Esophagus muscularis mucosa (tissue), 4 donors: ENCODE measurements around the gene ALDH1L2. TPM values are rescaled to one million over a fixed set of nuclear protein-coding genes. Genes with fewer than 3 reads are reported as not detected.

Source experiments
- DNase-seq: peaks from one replicate; pipeline ENCODE4 v3.0.0-alpha.2; 2017; ENCODE audit errors: extremely low spot score
- H3K27ac ChIP-seq, 4 donors: fragments of 200-600 bp; sonication (generic); replicated peaks in 1 of 4; 1 replicate in 3 of 4; 2 replicates in 1 of 4; pipeline ENCODE4 v1.5.1; 2016 to 2019; ENCODE audit warnings: mild to moderate bottlenecking in 1 of 4
- H3K27me3 ChIP-seq, 4 donors: fragments of 200-600 bp; sonication (generic); one replicate each; pipeline versions ENCODE4 v1.5.1 to v1.6.0; 2016 to 2019
- H3K36me3 ChIP-seq, 4 donors: fragments of 200-600 bp; sonication (generic); one replicate each; pipeline ENCODE4 v1.5.1; 2016 to 2019
- H3K4me1 ChIP-seq, 4 donors: fragments of 200-600 bp; sonication (generic); one replicate each; pipeline ENCODE4 v1.5.1; 2016 to 2019
- H3K4me3 ChIP-seq, 4 donors: fragments of 200-600 bp; sonication (generic); 1 replicate in 2 of 4; 2 replicates in 2 of 4; pipeline ENCODE4 v1.5.1; 2016 to 2019; ENCODE audit warnings: mild to moderate bottlenecking in 4 of 4, moderate library complexity in 1 of 4
- H3K9me3 ChIP-seq, 4 donors: fragments of 200-600 bp; sonication (generic); 1 replicate in 3 of 4; 2 replicates in 1 of 4; pipeline ENCODE4 v1.5.1; 2016 to 2019
- CTCF ChIP-seq, 3 experiments: fragments of 200-600 bp in 2 of 3; fragments of 450-650 bp in 1 of 3; sonication (generic) in 2 of 3; IDR thresholded peaks; one replicate each; pipeline ENCODE4 v1.5.1; 2017 to 2019; ENCODE audit warnings: antibody characterized with exemption in 3 of 3, mild to moderate bottlenecking in 2 of 3, moderate library complexity in 1 of 3
- EP300 ChIP-seq: sonication (generic); formaldehyde crosslinking; IDR thresholded peaks from one replicate; pipeline ENCODE4 v1.6.1; 2017; ENCODE audit warnings: antibody characterized with exemption
- POLR2A ChIP-seq: fragments of 450-650 bp; IDR thresholded peaks from one replicate; pipeline ENCODE4 v1.6.1; 2017; ENCODE audit warnings: antibody characterized with exemption, moderate library complexity, mild to moderate bottlenecking, low read depth
- POLR2AphosphoS5 ChIP-seq, 2 donors: sonication (generic); formaldehyde crosslinking; IDR thresholded peaks; one replicate each; pipeline ENCODE4 v1.6.1; 2017; ENCODE audit warnings: antibody characterized with exemption in 2 of 2
- WGBS: methylation state at CpG from one replicate; pipeline ENCODE4 v1.1.5; 2018; 5-methylcytosine and 5-hydroxymethylcytosine counted together
- intact Hi-C: fragments of 100-400 bp; cut with DNase I; formaldehyde crosslinking; loops from one replicate; pipeline ENCODE4 v1.15.1; 2023
- total RNA-seq, 4 donors: library from RNA; depleted of rRNA; stranded (reverse); fragments of >200 nt; gene quantifications; one replicate each; pipeline versions ENCODE4 v1.1.0 to v1.2.1, GENCODE V29; 2016

ALDH1L2 gene
- total RNA-seq, 4 donors from 2014 or later = 2.3 to 10.4 (median 5.2) TPM

GRCh38 chr12:105030820-105031807 lies 53.1 kb downstream of the ALDH1L2 start:
- no peak for DNase-seq
- TF ChIP-seq EP300 (no peak), POLR2A (no peak), CTCF (IDR thresholded peaks at IDR 0.05) (no peak), POLR2AphosphoS5 (IDR thresholded peaks at IDR 0.05) (no peak)
- peaks cover 5 to 39% (median 11%) of the 10 kb centered on the region in 4 donors for H3K4me1 ChIP-seq
- no peak overlapping the region for H3K4me3 ChIP-seq
- no peaks in the 10 kb centered on the region for H3K27me3 ChIP-seq
- no peaks in the 10 kb centered on the region for H3K9me3 ChIP-seq
- intact Hi-C loops = no loop called here
- H3K27ac ChIP-seq = peak overlapping the region in 1 of 4 donors; percentile 4
- peaks cover 0 to 14% (median 5%) of the 10 kb centered on the region in 4 donors for H3K36me3 ChIP-seq
- WGBS = 87% methylated on average over 9 of the region's 9 CpGs

GRCh38 chr12:105026411-105026810 lies 57.8 kb downstream of the ALDH1L2 start:
- intact Hi-C loops = no loop called here
- TF ChIP-seq POLR2AphosphoS5 (IDR thresholded peaks at IDR 0.05) = no peak
- no peak for TF ChIP-seq EP300
- no peak for TF ChIP-seq POLR2A
- no peak for TF ChIP-seq CTCF (IDR thresholded peaks at IDR 0.05)
- WGBS = 42% methylated on average over 4 of the region's 4 CpGs

DNA sequence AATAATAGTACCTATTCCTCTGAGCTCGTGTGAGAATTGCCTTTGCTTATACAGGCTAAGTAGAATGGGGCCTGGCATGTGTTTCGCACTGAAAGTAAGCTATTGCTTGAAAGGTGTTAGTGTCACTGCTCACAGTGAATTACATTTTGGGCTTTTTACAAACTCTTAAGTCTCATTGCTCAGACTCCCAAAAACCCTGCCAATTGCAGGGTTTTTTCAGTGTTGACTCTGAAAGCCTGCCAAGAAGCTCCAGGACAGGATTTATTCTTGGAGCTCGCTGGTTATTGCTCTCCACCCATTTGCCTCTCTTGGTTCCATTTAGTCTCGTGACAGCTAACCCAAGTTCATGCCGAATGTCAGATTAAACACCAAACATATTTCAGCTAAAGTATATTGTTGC lies 58.4 kb downstream of the ALDH1L2 start:
- H3K4me3 ChIP-seq = no peak overlapping the region
- H3K4me1 ChIP-seq = peaks cover 11 to 45% (median 28%) of the 10 kb centered on the region in 4 donors
- TF ChIP-seq EP300 (no peak), POLR2AphosphoS5 (IDR thresholded peaks at IDR 0.05) (peak; percentile 18 to 54)
- H3K36me3 ChIP-seq = peaks cover 0 to 7% (median 0%) of the 10 kb centered on the region in 4 donors
- DNase-seq = no peak
- no peaks in the 10 kb centered on the region for H3K9me3 ChIP-seq
- 27% methylated on average over 5 of the region's 5 CpGs for WGBS
- intact Hi-C loops = no loop called here
- H3K27ac ChIP-seq = peak overlapping the region; percentile 58 to 70 (median 64)
- H3K27me3 ChIP-seq = no peaks in the 10 kb centered on the region

More at GRCh38 chr12:105026411-105026810, 57.8 kb downstream of the ALDH1L2 start:
- Histone ChIP-seq H3K27ac (peak overlapping the region; percentile 58 to 70 (median 64)), H3K27me3 (no peaks in the 10 kb centered on the region), H3K4me1 (peaks cover 11 to 45% (median 28%) of the 10 kb centered on the region in 4 donors), H3K36me3 (peaks cover 0 to 12% (median 2%) of the 10 kb centered on the region in 4 donors), H3K4me3 (no peak overlapping the region), H3K9me3 (no peaks in the 10 kb centered on the region)
- DNase-seq = no peak

- intact Hi-C loops = no loop called here
- Histone ChIP-seq H3K27ac (peak overlapping the region; percentile 58 to 70 (median 64)), H3K9me3 (no peaks in the 10 kb centered on the region), H3K36me3 (peaks cover 0 to 3% (median 0%) of the 10 kb centered on the region in 4 donors), H3K27me3 (no peaks in the 10 kb centered on the region), H3K4me1 (peaks cover 11 to 45% (median 28%) of the 10 kb centered on the region in 4 donors), H3K4me3 (no peak overlapping the region)
- 55% methylated on average over 2 of the region's 2 CpGs for WGBS
- TF ChIP-seq POLR2A (no peak), CTCF (IDR thresholded peaks at IDR 0.05) (no peak), EP300 (no peak), POLR2AphosphoS5 (IDR thresholded peaks at IDR 0.05) (no peak)
- DNase-seq = no peak
Measured at GRCh38 chr12:105024928-105025327, 59.3 kb downstream of the ALDH1L2 start.

DNA sequence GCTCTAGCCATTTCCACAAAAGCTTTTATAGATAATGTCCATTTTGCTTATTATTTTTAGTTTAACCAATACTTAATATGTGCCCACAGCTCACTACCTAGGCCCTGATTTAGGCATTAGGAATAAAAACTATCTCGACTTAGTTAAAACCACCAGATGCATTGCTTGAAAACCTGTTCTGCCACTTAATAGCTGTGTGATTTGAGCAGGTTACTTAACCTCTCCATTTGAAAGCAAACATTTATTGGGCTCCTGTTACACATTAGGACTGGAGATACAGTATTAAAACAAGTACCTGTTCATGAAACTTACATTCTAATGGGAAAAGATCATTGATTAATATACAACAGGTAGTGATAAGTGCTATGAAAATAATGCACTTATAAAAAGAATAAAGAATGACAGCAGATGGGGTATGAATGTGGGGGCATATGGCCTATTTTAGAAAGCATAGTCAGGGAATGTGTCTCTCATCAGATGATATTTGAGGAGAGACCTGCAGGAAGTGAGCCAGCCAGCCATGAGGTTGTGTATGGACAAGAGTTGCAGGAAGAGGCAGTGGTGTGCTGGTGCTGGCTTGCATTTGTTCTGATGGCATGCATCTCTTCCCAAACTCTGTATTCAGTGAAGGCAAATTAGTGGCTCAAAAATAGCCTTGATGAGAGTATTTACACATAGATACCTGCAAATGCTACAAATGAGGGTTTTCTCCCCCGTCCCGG lies 63.9 kb downstream of the ALDH1L2 start:
- WGBS = 94% methylated on average over 3 of the region's 3 CpGs
- intact Hi-C loops = no loop called here
- DNase-seq = no peak

More for the DNA sequence above, 63.9 kb downstream of the ALDH1L2 start:
- peaks cover 0 to 24% (median 13%) of the 10 kb centered on the region in 4 donors for H3K36me3 ChIP-seq
- H3K27ac ChIP-seq = no peak overlapping the region
- TF ChIP-seq POLR2AphosphoS5 (IDR thresholded peaks at IDR 0.05) (no peak), CTCF (IDR thresholded peaks at IDR 0.05) (no peak), EP300 (no peak), POLR2A (no peak)
- H3K4me1 ChIP-seq = peaks cover 6 to 11% (median 11%) of the 10 kb centered on the region in 4 donors
- H3K4me3 ChIP-seq = no peak overlapping the region
- no peaks in the 10 kb centered on the region for H3K9me3 ChIP-seq
- H3K27me3 ChIP-seq = no peaks in the 10 kb centered on the region
